HepG2 (cell line): Measurements from ENCODE around the gene LDLRAD3. TPM values are rescaled to one million over a fixed set of nuclear protein-coding genes. Genes with fewer than 3 reads are reported as not detected.
"Not testable (repeated sequence)": the region's sequence is repeated elsewhere in the genome, so short reads cannot be mapped to it uniquely, and the experiment has no call there.

Experiments
- ATAC-seq: fragments of 200-7000 bp; cut with Tn5 transposase; 3 replicates; pipeline ENCODE4 v1.9.1; 2020; ENCODE audit warnings: mild to moderate bottlenecking, moderate library complexity
- BruUV-seq: library from RNA; stranded (reverse); fragments of 400-500 nt; replicated peaks from 2 replicates; lab custom pipeline; 2021; lab: Mats Ljungman, UMichigan
- CTCF ChIA-PET: fragments of 300-600 bp; formaldehyde crosslinking; extraction: SDS; loops from one replicate; lab custom pipeline; 2021; ENCODE audit warnings: low total read pairs, inconsistent platforms, low intra/inter-chr PET ratio; lab: Yijun Ruan, JAX
- POLR2A ChIA-PET: fragments of 350-600 bp; sonication (Branson Sonifier 250); formaldehyde crosslinking; loops from one replicate; lab custom pipeline; 2020; ENCODE audit warnings: antibody characterized with exemption, inconsistent platforms; lab: Yijun Ruan, JAX
- DNase-seq: peaks from one replicate; pipeline ENCODE4 v3.0.0-alpha.2; 2015; ENCODE audit warnings: low spot score
- FAIRE-seq: peaks from 3 replicates; lab custom pipeline; 2011; peaks lifted over from hg19 to GRCh38; lab: Jason Lieb, UNC
- H2AFZ ChIP-seq: one replicate; pipeline ENCODE4 v1.6.1; 2011; ENCODE audit warnings: low read length, inconsistent platforms
- H3K27ac ChIP-seq: fragments of 300-600 bp; 3 replicates; pipeline ENCODE4 v1.8.0; 2011; ENCODE audit warnings: mixed run types, mild to moderate bottlenecking, mixed read lengths, low read length, inconsistent platforms; ENCODE audit not compliant: insufficient read depth; ENCODE audit errors: extremely low read length
- H3K27me3 ChIP-seq, 2 experiments: fragments of 200-600 bp in 1 of 2; 2 replicates in 1 of 2; 3 replicates in 1 of 2; pipeline versions ENCODE4 v1.6.0 to v1.8.0; 2011; ENCODE audit warnings: low read length in 2 of 2, mild to moderate bottlenecking in 2 of 2, moderate library complexity in 2 of 2, inconsistent platforms in 1 of 2; ENCODE audit not compliant: insufficient read depth in 2 of 2, control insufficient read depth in 1 of 2
- H3K36me3 ChIP-seq, 2 experiments: fragments of 200-600 bp in 1 of 2; replicated peaks in 1 of 2; 2 replicates in 1 of 2; 3 replicates in 1 of 2; pipeline versions ENCODE4 v1.5.1 to v1.8.0; 2011; ENCODE audit warnings: low read length in 2 of 2, inconsistent platforms in 1 of 2; ENCODE audit not compliant: insufficient read depth in 2 of 2, control insufficient read depth in 1 of 2
- H3K4me1 ChIP-seq: 2 replicates; pipeline ENCODE4 v1.5.1; 2012; ENCODE audit warnings: low read length, inconsistent platforms; ENCODE audit not compliant: insufficient read depth
- H3K4me2 ChIP-seq: 2 replicates; pipeline ENCODE4 v1.6.0; 2011; ENCODE audit warnings: low read depth, low read length, inconsistent platforms
- H3K4me3 ChIP-seq, 3 experiments: fragments of 200-600 bp in 1 of 3; sonication (generic), shearing (Covaris generic) in 1 of 3; replicated peaks in 1 of 3; 2 replicates each; pipeline ENCODE4 v1.5.1; 2011 to 2016; ENCODE audit warnings: low read length in 3 of 3, inconsistent platforms in 2 of 3, low read depth in 2 of 3, mild to moderate bottlenecking in 2 of 3, control low read depth in 1 of 3, mixed read lengths in 1 of 3; ENCODE audit not compliant: insufficient read depth in 1 of 3
- H3K79me2 ChIP-seq: one replicate; pipeline ENCODE4 v1.6.1; 2011; ENCODE audit warnings: low read length, inconsistent platforms; ENCODE audit not compliant: insufficient read depth
- H3K9ac ChIP-seq: 2 replicates; pipeline ENCODE4 v1.6.0; 2011; ENCODE audit warnings: mild to moderate bottlenecking, low read depth, low read length, inconsistent platforms; ENCODE audit not compliant: insufficient read depth
- H3K9me3 ChIP-seq: 2 replicates; pipeline ENCODE4 v1.5.1; 2012; ENCODE audit warnings: mild to moderate bottlenecking, low read length
- H4K20me1 ChIP-seq: 2 replicates; pipeline ENCODE4 v1.6.0; 2011; ENCODE audit warnings: inconsistent platforms, mild to moderate bottlenecking, low read length, moderate library complexity; ENCODE audit not compliant: insufficient read depth
- ZNF441 ChIP-seq: sonication (generic); formaldehyde crosslinking; IDR thresholded peaks from 2 replicates; pipeline ENCODE4 v1.7.0; 2021; ENCODE audit warnings: missing genetic modification reagents, borderline replicate concordance
- WGBS: methylation state at CpG from one replicate; pipeline ENCODE4 v1.1.6; 2017; ENCODE audit warnings: low lambda C conversion rate; 5-methylcytosine and 5-hydroxymethylcytosine counted together
- in situ Hi-C: cut with HindIII; loops from 2 replicates; pipeline ENCODE4 v1.10.0; 2017; ENCODE audit warnings: low pct_unique_long_range_greater_than_20kb; ENCODE audit not compliant: extremely low pct_ligation_motif_present
- intact Hi-C: fragments of 100-400 bp; cut with micrococcal nuclease; formaldehyde crosslinking; loops from one replicate; pipeline ENCODE4 v1.10.0; 2022; ENCODE audit not compliant: unreplicated experiment
- polyA plus RNA-seq, 8 experiments: library from polyadenylated mRNA; depleted of rRNA in 3 of 8; stranded (reverse) in 7 of 8; unstranded in 1 of 8; fragments of >200 nt; fragmentation: Illumina TruSeq in 4 of 8; extraction: Trizol in 4 of 8; gene quantifications; 2 replicates each; pipeline versions ENCODE4 v1.2.1 to v1.2.3, GENCODE V29; 2011 to 2016; ENCODE audit warnings: low read depth in 4 of 8, missing spikeins in 1 of 8, mixed read lengths in 1 of 8; ENCODE audit not compliant: insufficient read depth in 1 of 8
- total RNA-seq, 5 experiments: library from RNA; depleted of rRNA; stranded (reverse); fragments of >200 nt; fragmentation: Illumina TruSeq; extraction: Trizol; gene quantifications; 2 replicates each; pipeline ENCODE4 v1.2.3, GENCODE V29; 2016; ENCODE audit warnings: low read depth in 1 of 5
- TF ChIP-seq, protein P1 (sequence below): sonication (generic); formaldehyde crosslinking; IDR thresholded peaks from 2 replicates; pipeline ENCODE4 v1.4.0; 2020; ENCODE audit warnings: mild to moderate bottlenecking, missing genetic modification reagents
- TF ChIP-seq, protein P2 (sequence below): sonication (generic); formaldehyde crosslinking; IDR thresholded peaks from 2 replicates; pipeline ENCODE4 v1.8.0; 2022; ENCODE audit warnings: mild to moderate bottlenecking, missing genetic modification reagents, borderline replicate concordance

The LDLRAD3 gene
- total and polyA plus RNA-seq, 2 of the 13 experiments (the other 11 are each of a cell fraction or from before 2014, with no cell fraction given): 0.50 to 0.60 TPM

GRCh38 chr11:36044636-36045035 is 100.8 kb downstream of the LDLRAD3 start (continued):
- TF ChIP-seq, protein P1, sequence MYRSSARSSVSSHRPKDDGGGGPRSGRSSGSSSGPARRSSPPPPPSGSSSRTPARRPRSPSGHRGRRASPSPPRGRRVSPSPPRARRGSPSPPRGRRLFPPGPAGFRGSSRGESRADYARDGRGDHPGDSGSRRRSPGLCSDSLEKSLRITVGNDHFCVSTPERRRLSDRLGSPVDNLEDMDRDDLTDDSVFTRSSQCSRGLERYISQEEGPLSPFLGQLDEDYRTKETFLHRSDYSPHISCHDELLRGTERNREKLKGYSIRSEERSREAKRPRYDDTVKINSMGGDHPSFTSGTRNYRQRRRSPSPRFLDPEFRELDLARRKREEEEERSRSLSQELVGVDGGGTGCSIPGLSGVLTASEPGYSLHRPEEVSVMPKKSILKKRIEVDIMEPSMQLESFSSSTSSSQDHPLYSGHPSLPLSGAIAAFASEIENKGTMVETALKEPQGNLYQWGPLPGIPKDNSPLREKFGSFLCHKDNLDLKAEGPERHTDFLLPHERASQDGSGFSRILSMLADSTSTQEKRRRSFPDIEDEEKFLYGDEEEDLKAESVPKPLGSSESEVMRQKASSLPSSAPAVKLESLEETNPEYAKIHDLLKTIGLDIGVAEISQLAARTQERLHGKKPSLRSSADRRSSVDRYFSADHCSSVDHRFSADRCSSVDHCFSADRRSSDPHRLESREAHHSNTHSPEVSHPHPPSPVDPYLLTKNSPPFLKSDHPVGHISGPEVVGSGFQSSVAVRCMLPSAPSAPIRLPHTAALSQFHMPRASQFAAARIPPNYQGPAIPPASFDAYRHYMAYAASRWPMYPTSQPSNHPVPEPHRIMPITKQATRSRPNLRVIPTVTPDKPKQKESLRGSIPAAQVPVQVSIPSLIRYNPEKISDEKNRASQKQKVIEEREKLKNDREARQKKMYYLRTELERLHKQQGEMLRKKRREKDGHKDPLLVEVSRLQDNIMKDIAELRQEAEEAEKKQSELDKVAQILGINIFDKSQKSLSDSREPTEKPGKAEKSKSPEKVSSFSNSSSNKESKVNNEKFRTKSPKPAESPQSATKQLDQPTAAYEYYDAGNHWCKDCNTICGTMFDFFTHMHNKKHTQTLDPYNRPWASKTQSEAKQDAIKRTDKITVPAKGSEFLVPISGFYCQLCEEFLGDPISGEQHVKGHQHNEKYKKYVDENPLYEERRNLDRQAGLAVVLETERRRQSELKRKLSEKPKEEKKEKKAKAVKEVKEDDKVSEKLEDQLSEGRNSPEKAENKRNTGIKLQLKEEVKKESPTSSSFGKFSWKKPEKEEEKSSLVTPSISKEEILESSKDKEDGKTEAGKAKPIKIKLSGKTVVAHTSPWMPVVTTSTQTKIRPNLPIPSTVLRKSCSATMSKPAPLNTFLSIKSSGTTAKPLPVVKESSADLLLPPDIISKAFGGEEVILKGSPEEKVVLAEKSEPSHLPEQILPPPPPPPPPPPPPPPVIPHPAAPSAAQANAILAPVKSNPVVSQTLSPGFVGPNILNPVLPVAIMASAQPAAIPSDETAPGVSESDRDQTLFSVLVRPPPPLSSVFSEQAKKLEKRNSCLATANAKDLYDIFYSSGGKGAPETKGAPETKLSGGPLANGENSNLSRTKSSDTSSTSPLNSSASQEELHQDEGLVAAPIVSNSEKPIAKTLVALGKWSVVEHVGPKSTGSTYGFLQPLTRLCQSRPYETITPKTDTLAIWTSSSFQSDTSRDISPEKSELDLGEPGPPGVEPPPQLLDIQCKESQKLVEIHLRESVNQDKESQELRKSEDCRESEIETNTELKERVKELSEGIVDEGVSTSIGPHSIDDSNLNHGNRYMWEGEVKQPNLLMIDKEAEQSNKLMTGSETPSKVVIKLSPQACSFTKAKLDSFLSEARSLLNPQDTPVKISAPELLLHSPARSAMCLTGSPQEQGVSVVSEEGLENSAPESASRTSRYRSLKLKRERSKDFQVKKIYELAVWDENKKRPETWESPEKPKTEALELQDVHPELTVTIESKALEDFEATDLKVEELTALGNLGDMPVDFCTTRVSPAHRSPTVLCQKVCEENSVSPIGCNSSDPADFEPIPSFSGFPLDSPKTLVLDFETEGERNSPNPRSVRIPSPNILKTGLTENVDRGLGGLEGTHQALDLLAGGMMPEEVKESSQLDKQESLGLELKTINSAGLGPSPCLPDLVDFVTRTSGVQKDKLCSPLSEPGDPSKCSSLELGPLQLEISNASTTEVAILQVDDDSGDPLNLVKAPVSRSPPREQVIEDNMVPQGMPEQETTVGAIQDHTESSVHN (CRISPR knock-in tag): no peak
- TF ChIP-seq ZNF441 (CRISPR knock-in tag): no peak
- TF ChIP-seq, protein P2, sequence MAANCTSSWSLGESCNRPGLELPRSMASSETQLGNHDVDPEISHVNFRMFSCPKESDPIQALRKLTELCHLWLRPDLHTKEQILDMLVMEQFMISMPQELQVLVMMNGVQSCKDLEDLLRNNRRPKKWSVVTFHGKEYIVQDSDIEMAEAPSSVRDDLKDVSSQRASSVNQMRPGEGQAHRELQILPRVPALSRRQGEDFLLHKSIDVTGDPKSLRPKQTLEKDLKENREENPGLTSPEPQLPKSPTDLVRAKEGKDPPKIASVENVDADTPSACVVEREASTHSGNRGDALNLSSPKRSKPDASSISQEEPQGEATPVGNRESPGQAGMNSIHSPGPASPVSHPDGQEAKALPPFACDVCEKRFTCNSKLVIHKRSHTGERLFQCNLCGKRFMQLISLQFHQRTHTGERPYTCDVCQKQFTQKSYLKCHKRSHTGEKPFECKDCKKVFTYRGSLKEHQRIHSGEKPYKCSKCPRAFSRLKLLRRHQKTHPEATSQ (CRISPR knock-in tag): no peak

GRCh38 chr11:36045945-36046344 is 102.1 kb downstream of the LDLRAD3 start:
- H3K4me3 ChIP-seq: not testable (repeated sequence)

More at GRCh38 chr11:36045945-36046344, 102.1 kb downstream of the LDLRAD3 start:
- H3K79me2 ChIP-seq, intact Hi-C loops, H3K27ac ChIP-seq, FAIRE-seq, H3K4me2 ChIP-seq, H4K20me1 ChIP-seq, H3K4me1 ChIP-seq, H3K36me3 ChIP-seq, CTCF ChIA-PET, ATAC-seq, POLR2A ChIA-PET, H3K9me3 ChIP-seq, H3K9ac ChIP-seq, BruUV-seq, H3K27me3 ChIP-seq, H2AFZ ChIP-seq, DNase-seq: not testable (repeated sequence)
- 61% methylated on average over 3 of the region's 3 CpGs for WGBS
- in situ Hi-C loops: loop anchor here (10.0 kb wide), 1 partner anchor 219 kb away; no protein-coding TSS in a partner anchor
